ENCODE results near the gene KRTAP19-8. TPM values are rescaled to one million over a fixed set of nuclear protein-coding genes. Genes with fewer than 3 reads are reported as not detected.

Gene KRTAP19-8
- polyA plus RNA-seq, 2 of the 4 experiments (the other 2 are of a cell fraction): not detected

DNA sequence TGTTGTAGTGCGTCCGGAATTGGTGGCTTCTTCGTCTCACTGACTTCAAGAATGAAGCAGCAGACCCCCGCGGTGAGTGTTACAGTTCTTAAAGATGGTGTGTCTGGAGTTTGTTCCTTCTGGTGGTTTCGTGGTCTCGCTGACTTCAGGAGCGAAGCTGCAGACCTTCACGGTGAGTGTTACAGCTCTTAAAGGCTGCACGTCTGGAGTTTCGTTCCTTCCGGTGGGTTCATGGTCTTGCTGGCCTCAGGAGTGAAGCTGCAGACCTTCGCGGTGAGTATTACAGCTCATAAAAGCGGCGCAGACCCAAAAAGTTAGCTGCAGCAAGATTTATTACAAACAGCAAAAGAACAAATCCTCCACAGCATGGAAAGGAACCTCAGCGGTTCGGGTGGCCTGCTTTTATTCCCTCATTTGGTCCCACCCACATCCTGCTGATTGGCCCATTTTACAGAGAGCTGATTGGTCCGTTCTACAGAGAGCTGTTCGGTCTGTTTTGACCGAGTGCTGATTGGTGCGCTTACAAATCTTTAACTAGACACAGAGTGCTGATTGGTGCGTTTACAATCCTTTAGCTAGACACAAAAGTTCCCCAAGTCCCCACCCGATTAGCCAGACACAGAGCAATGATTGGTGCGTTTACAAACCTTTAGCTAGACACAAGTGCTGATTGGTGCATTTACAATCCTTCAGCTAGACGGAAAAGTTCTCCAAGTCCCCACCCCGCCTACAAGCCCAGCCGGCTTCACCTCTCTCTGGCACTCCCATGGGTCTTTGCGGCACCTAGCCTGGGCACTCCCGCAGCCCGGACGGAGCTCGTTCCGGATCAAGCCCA lies 49.6 kb upstream of the KRTAP19-8 start:
- Histone ChIP-seq H3K27ac (no peak overlapping the region), H3K9me3 (no peaks in the 10 kb centered on the region), H3K4me1 (no peaks in the 10 kb centered on the region), H3K4me2 (no peak overlapping the region), H3K4me3 (no peak overlapping the region)
- DNase-seq (ENCODE audit: low read depth in 1 of 2, low spot score in 1 of 2) (no peak), FAIRE-seq (no peak), ATAC-seq (no peak)
- ChIA-PET CTCF (interaction anchor here (0.8 to 2.8 kb wide), 7 partner anchors 10 to 1043 kb away, joined by 3 to 11 read pairs (median 4); no protein-coding TSS in a partner anchor), POLR2A (no interaction called here)
- 43% methylated on average over 21 of the region's 34 CpGs for WGBS (ENCODE audit: missing lambda C conversion rate)
- no peak for TF ChIP-seq KDM5A (IDR thresholded peaks at IDR 0.05)

GRCh38 chr21:31084689-31085088 lies 46.4 kb upstream of the KRTAP19-8 start:
- POLR2A ChIA-PET: no interaction called here
- Histone ChIP-seq H3K4me2 (no peak overlapping the region), H3K27ac (no peak overlapping the region), H3K9me3 (no peaks in the 10 kb centered on the region), H3K4me1 (no peaks in the 10 kb centered on the region), H3K4me3 (no peak overlapping the region)
- CTCF ChIA-PET: interaction anchor here (1.0 to 1.1 kb wide), 2 partner anchors 14 to 738 kb away, joined by 3 read pairs; no protein-coding TSS in a partner anchor
- FAIRE-seq (no peak), DNase-seq (ENCODE audit: low read depth in 1 of 2, low spot score in 1 of 2) (no peak), ATAC-seq (no peak)
- 23% methylated on average over 6 of the region's 6 CpGs for WGBS (ENCODE audit: missing lambda C conversion rate)
- TF ChIP-seq JUNB (IDR thresholded peaks at IDR 0.05) (no peak), RCOR1 (IDR thresholded peaks at IDR 0.05; ENCODE audit: low read depth, low read length) (no peak), RNF2 (IDR thresholded peaks at IDR 0.05; ENCODE audit: borderline replicate concordance, low read depth) (no peak), RARB (CRISPR knock-in tag; IDR thresholded peaks at IDR 0.05) (no peak), CBX8 (IDR thresholded peaks at IDR 0.05) (no peak), MAZ (IDR thresholded peaks at IDR 0.05; ENCODE audit: borderline replicate concordance, low read depth, low read length) (no peak), MAFK (IDR thresholded peaks at IDR 0.05; ENCODE audit: partially characterized antibody) (no peak), NFE2L2 (conservative IDR thresholded peaks at IDR 0.05; ENCODE audit: low read length) (no peak)
- TF ChIP-seq, protein P1, sequence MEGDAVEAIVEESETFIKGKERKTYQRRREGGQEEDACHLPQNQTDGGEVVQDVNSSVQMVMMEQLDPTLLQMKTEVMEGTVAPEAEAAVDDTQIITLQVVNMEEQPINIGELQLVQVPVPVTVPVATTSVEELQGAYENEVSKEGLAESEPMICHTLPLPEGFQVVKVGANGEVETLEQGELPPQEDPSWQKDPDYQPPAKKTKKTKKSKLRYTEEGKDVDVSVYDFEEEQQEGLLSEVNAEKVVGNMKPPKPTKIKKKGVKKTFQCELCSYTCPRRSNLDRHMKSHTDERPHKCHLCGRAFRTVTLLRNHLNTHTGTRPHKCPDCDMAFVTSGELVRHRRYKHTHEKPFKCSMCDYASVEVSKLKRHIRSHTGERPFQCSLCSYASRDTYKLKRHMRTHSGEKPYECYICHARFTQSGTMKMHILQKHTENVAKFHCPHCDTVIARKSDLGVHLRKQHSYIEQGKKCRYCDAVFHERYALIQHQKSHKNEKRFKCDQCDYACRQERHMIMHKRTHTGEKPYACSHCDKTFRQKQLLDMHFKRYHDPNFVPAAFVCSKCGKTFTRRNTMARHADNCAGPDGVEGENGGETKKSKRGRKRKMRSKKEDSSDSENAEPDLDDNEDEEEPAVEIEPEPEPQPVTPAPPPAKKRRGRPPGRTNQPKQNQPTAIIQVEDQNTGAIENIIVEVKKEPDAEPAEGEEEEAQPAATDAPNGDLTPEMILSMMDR (IDR thresholded peaks at IDR 0.05): no peak
- TF ChIP-seq, protein P2, sequence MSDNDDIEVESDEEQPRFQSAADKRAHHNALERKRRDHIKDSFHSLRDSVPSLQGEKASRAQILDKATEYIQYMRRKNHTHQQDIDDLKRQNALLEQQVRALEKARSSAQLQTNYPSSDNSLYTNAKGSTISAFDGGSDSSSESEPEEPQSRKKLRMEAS (IDR thresholded peaks at IDR 0.05): no peak

DNA sequence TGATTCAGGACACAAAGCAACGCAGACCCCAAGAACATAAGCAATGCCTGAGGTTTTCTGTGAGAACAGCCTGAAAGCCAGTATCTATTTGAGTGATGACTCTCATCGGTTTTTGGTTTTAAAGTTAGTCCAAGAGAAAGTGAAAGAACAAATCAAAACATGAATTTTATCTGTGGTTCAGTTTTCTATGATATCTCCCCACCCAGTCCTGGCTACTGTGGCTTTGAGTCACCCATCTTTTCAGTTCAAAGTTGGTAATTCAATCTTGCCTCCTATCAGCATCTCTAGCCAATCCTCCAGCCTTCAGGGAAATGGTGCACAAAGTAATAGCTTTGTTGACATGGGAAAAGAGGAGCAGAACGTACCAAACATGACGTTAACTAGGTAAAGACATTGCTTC lies 40.5 kb upstream of the KRTAP19-8 start:
- POLR2A ChIA-PET: no interaction called here
- TF ChIP-seq RCOR1 (IDR thresholded peaks at IDR 0.05; ENCODE audit: low read depth, low read length): no peak
- TF ChIP-seq, protein P2 (IDR thresholded peaks at IDR 0.05): no peak
- no peak for TF ChIP-seq POLR2AphosphoS2 (conservative IDR thresholded peaks at IDR 0.05; ENCODE audit: low read length)
- TF ChIP-seq KDM1A (IDR thresholded peaks at IDR 0.05; ENCODE audit: low read depth): no peak
- no peak for TF ChIP-seq MAFK (IDR thresholded peaks at IDR 0.05; ENCODE audit: partially characterized antibody)
- no peak for TF ChIP-seq PHF8 (IDR thresholded peaks at IDR 0.05; ENCODE audit: borderline replicate concordance, low read depth)
- CTCF ChIA-PET: no interaction called here
- Histone ChIP-seq H3K4me2 (no peak overlapping the region), H3K4me3 (no peak overlapping the region), H3K9me3 (no peaks in the 10 kb centered on the region), H3K4me1 (no peaks in the 10 kb centered on the region), H3K27ac (no peak overlapping the region)
- DNase-seq (ENCODE audit: low read depth in 1 of 2, low spot score in 1 of 2): no peak
- ATAC-seq: no peak
- 3% methylated on average over 4 of the region's 4 CpGs for WGBS (ENCODE audit: missing lambda C conversion rate)
- FAIRE-seq: no peak

GRCh38 chr21:31078216-31078615 lies 39.9 kb upstream of the KRTAP19-8 start:
- no peak overlapping the region for H3K27ac ChIP-seq
- FAIRE-seq: no peak
- ChIA-PET POLR2A (no interaction called here), CTCF (no interaction called here)
- TF ChIP-seq RCOR1 (IDR thresholded peaks at IDR 0.05; ENCODE audit: low read depth, low read length) (no peak), HOXB5 (CRISPR knock-in tag; IDR thresholded peaks at IDR 0.05) (no peak), POLR2A (IDR thresholded peaks at IDR 0.05; ENCODE audit: low read length) (no peak), CBX2 (IDR thresholded peaks at IDR 0.05; ENCODE audit: borderline replicate concordance, low read depth) (no peak), HOXB13 (CRISPR knock-in tag; IDR thresholded peaks at IDR 0.05; ENCODE audit: low read depth) (no peak), HDAC2 (IDR thresholded peaks at IDR 0.05) (no peak)
- TF ChIP-seq, protein P3, sequence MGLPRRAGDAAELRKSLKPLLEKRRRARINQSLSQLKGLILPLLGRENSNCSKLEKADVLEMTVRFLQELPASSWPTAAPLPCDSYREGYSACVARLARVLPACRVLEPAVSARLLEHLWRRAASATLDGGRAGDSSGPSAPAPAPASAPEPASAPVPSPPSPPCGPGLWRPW (IDR thresholded peaks at IDR 0.05): no peak
- TF ChIP-seq, protein P4, sequence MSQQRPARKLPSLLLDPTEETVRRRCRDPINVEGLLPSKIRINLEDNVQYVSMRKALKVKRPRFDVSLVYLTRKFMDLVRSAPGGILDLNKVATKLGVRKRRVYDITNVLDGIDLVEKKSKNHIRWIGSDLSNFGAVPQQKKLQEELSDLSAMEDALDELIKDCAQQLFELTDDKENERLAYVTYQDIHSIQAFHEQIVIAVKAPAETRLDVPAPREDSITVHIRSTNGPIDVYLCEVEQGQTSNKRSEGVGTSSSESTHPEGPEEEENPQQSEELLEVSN (IDR thresholded peaks at IDR 0.05; ENCODE audit: borderline replicate concordance, low read depth): no peak
- no peak overlapping the region for H3K4me2 ChIP-seq
- no peak for ATAC-seq
- no peaks in the 10 kb centered on the region for H3K9me3 ChIP-seq
- WGBS (ENCODE audit: missing lambda C conversion rate): 24% methylated on average over 4 of the region's 4 CpGs
- H3K4me3 ChIP-seq: no peak overlapping the region
- H3K4me1 ChIP-seq: no peaks in the 10 kb centered on the region
- DNase-seq (ENCODE audit: low read depth in 1 of 2, low spot score in 1 of 2): no peak
